H1 (cell line): ENCODE data around the gene TBR1. TPM values are rescaled to one million over a fixed set of nuclear protein-coding genes. Genes with fewer than 3 reads are reported as not detected.

Source experiments
- CTCF ChIA-PET: fragments of 300-600 bp; sonication (Branson Sonifier 250); formaldehyde crosslinking; loops from one replicate; lab custom pipeline; 2021; ENCODE audit not compliant: partially characterized antibody; lab: Charles Lee
- POLR2A ChIA-PET: fragments of 300-600 bp; sonication (Branson Sonifier 250); formaldehyde crosslinking; loops from one replicate; lab custom pipeline; 2021; ENCODE audit warnings: inconsistent platforms; ENCODE audit not compliant: partially characterized antibody; lab: Charles Lee
- DNase-seq, 2 experiments: peaks; one replicate each; pipeline versions ENCODE4 v3.0.0 to v3.0.0-alpha.2; 2010 to 2022; ENCODE audit warnings: low spot score in 2 of 2, low read depth in 1 of 2, mixed read lengths in 1 of 2
- FAIRE-seq: peaks from 2 replicates; lab custom pipeline; 2011; peaks lifted over from hg19 to GRCh38; lab: Jason Lieb, UNC
- H2AFZ ChIP-seq: 2 replicates; pipeline ENCODE4 v1.8.1; 2012; ENCODE audit warnings: low read length, inconsistent platforms
- H2AK5ac ChIP-seq: 2 replicates; pipeline ENCODE4 v1.6.1; 2013; ENCODE audit warnings: low read depth, low read length
- H2BK120ac ChIP-seq: replicated peaks from 2 replicates; pipeline ENCODE3; 2013; ENCODE audit warnings: low read depth, low read length, inconsistent platforms
- H2BK12ac ChIP-seq: 2 replicates; pipeline ENCODE4 v1.6.1; 2013; ENCODE audit warnings: low read depth, low read length
- H2BK15ac ChIP-seq: 2 replicates; pipeline ENCODE4 v1.6.1; 2013; ENCODE audit warnings: low read length
- H2BK20ac ChIP-seq: 2 replicates; pipeline ENCODE4 v1.6.1; 2013; ENCODE audit warnings: low read length
- H2BK5ac ChIP-seq: 2 replicates; pipeline ENCODE4 v1.6.1; 2013; ENCODE audit warnings: low read depth, low read length
- H3K14ac ChIP-seq: 2 replicates; pipeline ENCODE4 v1.6.1; 2013; ENCODE audit warnings: inconsistent platforms; ENCODE audit not compliant: insufficient read length
- H3K18ac ChIP-seq: 2 replicates; pipeline ENCODE4 v1.6.1; 2013; ENCODE audit warnings: low read length; ENCODE audit errors: extremely low read depth
- H3K23ac ChIP-seq: 2 replicates; pipeline ENCODE4 v1.6.1; 2013; ENCODE audit warnings: inconsistent platforms; ENCODE audit not compliant: insufficient read length
- H3K23me2 ChIP-seq: 2 replicates; pipeline ENCODE4 v1.6.1; 2013; ENCODE audit warnings: low read depth, low read length
- H3K27ac ChIP-seq: 2 replicates; pipeline ENCODE4 v1.6.1; 2011; ENCODE audit warnings: low read depth, low read length, inconsistent platforms
- H3K27me3 ChIP-seq, 4 experiments: replicated peaks in 1 of 4; 1 replicate in 1 of 4; 2 replicates in 3 of 4; pipeline versions ENCODE4 v1.6.1 to v1.8.1; 2011 to 2013; ENCODE audit warnings: low read length in 3 of 4, mild to moderate bottlenecking in 3 of 4, inconsistent platforms in 2 of 4, mixed read lengths in 2 of 4, moderate library complexity in 1 of 4; ENCODE audit not compliant: control insufficient read depth in 3 of 4, insufficient read depth in 3 of 4; ENCODE audit errors: extremely low read depth in 1 of 4
- H3K36me3 ChIP-seq, 4 experiments: 2 replicates each; pipeline versions ENCODE4 v1.6.1 to v1.8.1; 2011 to 2013; ENCODE audit warnings: mild to moderate bottlenecking in 4 of 4, low read length in 3 of 4, moderate library complexity in 2 of 4, control low read depth in 1 of 4, inconsistent platforms in 1 of 4; ENCODE audit not compliant: insufficient read depth in 4 of 4, control insufficient read depth in 2 of 4
- H3K4ac ChIP-seq: replicated peaks from 2 replicates; pipeline ENCODE3; 2013; ENCODE audit warnings: low read length, low read depth, mixed read lengths, inconsistent platforms; ENCODE audit not compliant: insufficient read length
- H3K4me1 ChIP-seq, 4 experiments: replicated peaks in 1 of 4; 1 replicate in 1 of 4; 2 replicates in 3 of 4; pipeline versions ENCODE4 v1.6.1 to v1.8.1; 2011 to 2013; ENCODE audit warnings: low read length in 3 of 4, inconsistent platforms in 2 of 4, mixed read lengths in 1 of 4; ENCODE audit not compliant: insufficient read depth in 4 of 4, control insufficient read depth in 3 of 4
- H3K4me2 ChIP-seq, 2 experiments: 2 replicates each; pipeline versions ENCODE4 v1.6.1 to v1.8.1; 2011 to 2013; ENCODE audit warnings: low read depth in 2 of 2, low read length in 2 of 2, control low read depth in 1 of 2, inconsistent platforms in 1 of 2, mild to moderate bottlenecking in 1 of 2; ENCODE audit not compliant: insufficient read depth in 1 of 2
- H3K4me3 ChIP-seq, 4 experiments: fragments of 200-600, 300-600 bp in 1 of 4; sonication (generic), shearing (Covaris generic), sonication (Bioruptor Twin) in 1 of 4; 2 replicates each; pipeline versions ENCODE4 v1.5.1 to v1.8.1; 2011 to 2016; ENCODE audit warnings: low read length in 4 of 4, low read depth in 3 of 4, control low read depth in 2 of 4, inconsistent platforms in 2 of 4, mild to moderate bottlenecking in 2 of 4, mixed read lengths in 1 of 4, moderate library complexity in 1 of 4; ENCODE audit not compliant: insufficient read depth in 2 of 4; ENCODE audit errors: extremely low read depth in 1 of 4
- H3K56ac ChIP-seq: replicated peaks from 2 replicates; pipeline ENCODE3; 2013; ENCODE audit warnings: low read depth, mild to moderate bottlenecking, mixed read lengths, low read length, inconsistent platforms; ENCODE audit not compliant: insufficient read length
- H3K79me1 ChIP-seq: 2 replicates; pipeline ENCODE4 v1.6.1; 2013; ENCODE audit warnings: low read depth, low read length, control low read depth
- H3K79me2 ChIP-seq, 2 experiments: 2 replicates each; pipeline versions ENCODE4 v1.6.1 to v1.8.1; 2012 to 2013; ENCODE audit warnings: low read length in 2 of 2, mild to moderate bottlenecking in 2 of 2, inconsistent platforms in 1 of 2; ENCODE audit not compliant: insufficient read depth in 2 of 2, control insufficient read depth in 1 of 2
- H3K9ac ChIP-seq, 4 experiments: replicated peaks in 1 of 4; 1 replicate in 1 of 4; 2 replicates in 3 of 4; pipeline versions ENCODE4 v1.6.1 to v1.8.1; 2011 to 2013; ENCODE audit warnings: low read depth in 3 of 4, low read length in 3 of 4, control low read depth in 2 of 4, mild to moderate bottlenecking in 2 of 4, moderate library complexity in 2 of 4, inconsistent platforms in 1 of 4; ENCODE audit errors: extremely low read depth in 1 of 4
- H3K9me3 ChIP-seq, 2 experiments: 2 replicates each; pipeline versions ENCODE4 v1.6.1 to v1.8.1; 2012 to 2013; ENCODE audit warnings: mild to moderate bottlenecking in 2 of 2, moderate library complexity in 2 of 2, control low read depth in 1 of 2, inconsistent platforms in 1 of 2, low read depth in 1 of 2, low read length in 1 of 2, mixed read lengths in 1 of 2; ENCODE audit not compliant: insufficient read depth in 2 of 2
- H4K20me1 ChIP-seq, 2 experiments: replicated peaks in 1 of 2; 2 replicates each; pipeline versions ENCODE3 to v1.8.1; 2011 to 2013; ENCODE audit warnings: inconsistent platforms in 2 of 2, low read length in 2 of 2, mild to moderate bottlenecking in 1 of 2; ENCODE audit not compliant: insufficient read depth in 2 of 2, control insufficient read depth in 1 of 2
- H4K5ac ChIP-seq: 2 replicates; pipeline ENCODE4 v1.6.1; 2013; ENCODE audit warnings: low read length, low read depth, mixed read lengths, inconsistent platforms; ENCODE audit not compliant: insufficient read length
- H4K8ac ChIP-seq: 2 replicates; pipeline ENCODE4 v1.8.0; 2013; ENCODE audit warnings: mild to moderate bottlenecking, moderate library complexity, low read length, inconsistent platforms; ENCODE audit not compliant: insufficient read depth; ENCODE audit errors: extremely low read depth
- H4K91ac ChIP-seq: replicated peaks from 2 replicates; pipeline ENCODE3; 2013; ENCODE audit warnings: low read length, mixed read lengths, inconsistent platforms; ENCODE audit not compliant: insufficient read length
- CHD2 ChIP-seq: IDR thresholded peaks from 2 replicates; pipeline ENCODE4 v1.6.1; 2012; ENCODE audit warnings: low read length, improper control_type of control experiment
- EGR1 ChIP-seq: IDR thresholded peaks from 2 replicates; pipeline ENCODE4 v1.6.1; 2011; ENCODE audit warnings: low read depth, low read length, borderline replicate concordance
- WGBS, 2 experiments: shearing (Covaris generic) in 1 of 2; methylation state at CpG; one replicate each; pipeline versions ENCODE4 v1.1.6 to v1.1.7; 2013 to 2015; ENCODE audit warnings: low lambda C conversion rate in 2 of 2, mixed read lengths in 2 of 2, inconsistent platforms in 1 of 2, low coverage in 1 of 2, missing lambda C conversion rate in 1 of 2; ENCODE audit not compliant: insufficient replicate concordance in 2 of 2, insufficient coverage in 1 of 2, insufficient read length in 1 of 2; ENCODE audit errors: extremely low coverage in 1 of 2, missing lambda C conversion rate in 1 of 2; 5-methylcytosine and 5-hydroxymethylcytosine counted together
- polyA plus RNA-seq, 7 experiments: library from polyadenylated mRNA; depleted of rRNA in 3 of 7; stranded (reverse) in 5 of 7; unstranded in 2 of 7; fragments of >200 nt in 5 of 7; fragments of 200-250 nt in 2 of 7; gene quantifications; 1 replicate in 5 of 7; 2 replicates in 1 of 7; 4 replicates in 1 of 7; pipeline versions ENCODE4 v1.2.1 to v1.2.3, GENCODE V29; 2011 to 2013; ENCODE audit warnings: missing spikeins in 2 of 7, mixed read lengths in 2 of 7
- total RNA-seq: library from RNA; stranded (reverse); fragmentation: NEBNext Ultra II Directional; extraction: Animal tissue kit (Norgen Biotek cat#: 25700); gene quantifications from 2 replicates; pipeline ENCODE4 v1.2.1, GENCODE V29; 2021

Gene TBR1
- total and polyA plus RNA-seq, 2 of the 8 experiments (the other 6 are each of a cell fraction or from before 2014, with no cell fraction given), result not detected

GRCh38 chr2:161426922-161427663, 11.0 kb downstream of the TBR1 start:
- POLR2A ChIA-PET, result interaction anchor here (1.0 to 1.6 kb wide), 3 partner anchors 9 to 14 kb away, joined by 3 to 8 read pairs (median 7); partner anchors contain the start of gene TBR1
- Histone ChIP-seq H3K56ac (no peak overlapping the region), H3K9ac (no peak overlapping the region), H2BK12ac (peak overlapping the region; percentile 40; the same call in 1 of the 2 replicates), H3K23me2 (peaks cover 12% of the 10 kb centered on the region), H2BK5ac (no peak overlapping the region), H3K4me3 (peak overlapping the region; percentile 26 to 54 (median 34); a peak in 6 of 8 replicates), H3K27ac (no peak overlapping the region), H3K23ac (no peak overlapping the region), H2AK5ac (no peak overlapping the region), H4K20me1 (peaks cover 3 to 16% of the 10 kb centered on the region in 2 experiments), H3K27me3 (peaks cover 68 to 77% (median 73%) of the 10 kb centered on the region in 4 experiments), H2AFZ (peak overlapping the region; percentile 37; the same call in 1 of the 2 replicates), H3K79me1 (no peaks in the 10 kb centered on the region), H3K79me2 (no peaks in the 10 kb centered on the region), H3K4ac (no peak overlapping the region), H4K8ac (peak overlapping the region; percentile 41), H4K91ac (no peak overlapping the region), H3K18ac (no peak overlapping the region), H2BK120ac (no peak overlapping the region), H3K4me1 (peaks cover 0 to 16% (median 4%) of the 10 kb centered on the region in 4 experiments; a peak in 5 of 7 replicates), H2BK15ac (no peak overlapping the region; the same call in 1 of the 2 replicates), H3K9me3 (no peaks in the 10 kb centered on the region), H2BK20ac (no peak overlapping the region), H4K5ac (no peak overlapping the region), H3K14ac (no peak overlapping the region), H3K36me3 (peaks cover 0 to 3% (median 0%) of the 10 kb centered on the region in 4 experiments; a peak in 1 of 8 replicates), H3K4me2 (peak overlapping the region; percentile 71 to 77)
- WGBS, 2 experiments, result 3% methylated on average over 35 of the region's 54 CpGs; no CpG with 5 or more reads in 1 of the 2 experiments
- FAIRE-seq (no peak), DNase-seq (peak in 1 of 2 experiments; percentile 64)
- CTCF ChIA-PET, result interaction anchor here (0.8 to 3.7 kb wide), 4 partner anchors 9 to 19 kb away, joined by 3 to 16 read pairs (median 4); partner anchors contain the start of gene TBR1
- TF ChIP-seq CHD2, result no peak
- no peak for TF ChIP-seq EGR1
